HL-60/S4 treated with retinoic acid at 250 ng/mL for 4 days and 3 days (cell line): Measurements from ENCODE around the gene CHRNA3.
"Not testable (repeated sequence)": the region's sequence is repeated elsewhere in the genome, so short reads cannot be mapped to it uniquely, and the experiment has no call there.

ENCODE experiments used
- in situ Hi-C: fragments of 300-500 bp; cut with MboI; formaldehyde crosslinking; loops from 2 replicates; pipeline ENCODE4 v1.7.0; 2022; ENCODE audit warnings: low sequenced_read_pairs

CHRNA3 gene

DNA sequence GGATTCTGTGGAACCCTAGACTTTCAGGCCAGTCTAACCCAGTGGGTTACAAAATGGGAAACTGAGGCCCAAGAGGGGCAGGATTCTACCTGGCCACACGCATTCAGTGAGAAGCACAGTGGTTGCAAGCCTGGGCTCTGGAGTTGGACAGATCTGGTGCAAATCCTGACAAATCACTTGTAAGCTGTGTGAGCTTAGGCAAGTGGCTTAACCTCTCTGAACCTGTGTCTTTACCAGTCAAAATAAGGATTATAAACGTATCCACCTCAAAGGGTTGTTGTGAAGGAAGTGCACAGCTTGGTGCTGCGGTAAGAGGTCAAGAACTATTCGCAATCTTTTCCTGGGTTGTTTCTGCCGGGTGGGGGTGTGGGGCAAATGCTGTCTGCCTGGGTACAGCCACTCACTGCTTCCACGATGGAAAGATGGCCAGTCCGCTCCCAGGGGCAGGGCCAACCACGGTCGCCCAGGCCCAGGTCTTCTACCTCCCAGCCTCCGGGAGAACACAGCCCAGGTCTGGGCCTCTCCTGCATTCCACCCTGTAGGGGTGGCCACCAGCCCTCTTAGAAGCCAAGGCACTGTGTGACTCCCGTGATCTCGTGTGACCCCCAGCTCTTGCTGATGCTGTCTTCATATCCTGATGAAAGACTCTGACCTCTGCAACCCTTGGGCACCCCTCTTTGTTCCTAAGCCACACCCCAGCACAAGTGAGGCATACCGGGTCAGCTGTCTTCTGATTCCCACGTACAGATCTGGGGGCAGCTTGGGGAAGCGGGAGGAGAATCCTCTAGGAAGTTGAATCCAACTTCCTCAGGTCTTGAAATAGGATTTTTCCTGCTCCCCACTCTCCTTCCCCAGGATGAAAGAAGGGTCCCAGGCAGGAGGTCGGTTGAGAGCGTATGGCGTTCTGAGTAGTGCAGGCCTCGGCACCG is 1.5 kb downstream of the CHRNA3 start:
- in situ Hi-C loops, result no loop called here

DNA sequence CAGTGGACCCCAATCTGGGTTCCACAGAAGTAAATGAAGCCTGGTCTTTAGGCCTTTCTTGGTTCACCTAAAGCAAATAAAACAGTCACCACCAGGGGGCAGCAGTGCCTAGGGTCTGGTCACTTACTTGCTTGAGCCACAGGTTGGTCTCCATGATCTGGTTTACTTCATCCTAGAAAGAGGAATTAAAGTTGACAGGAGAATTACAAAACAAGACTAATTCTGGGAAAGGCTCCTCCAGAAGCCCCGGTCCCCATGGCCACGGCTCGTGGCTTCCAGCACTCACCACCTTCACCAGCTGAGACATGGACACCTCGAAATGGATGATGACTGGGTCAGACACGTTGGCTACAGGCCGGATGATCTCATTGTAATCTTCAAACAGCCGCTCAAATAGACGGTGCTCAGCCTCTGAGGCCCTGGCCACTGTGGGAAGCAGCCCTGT is 2.3 kb downstream of the CHRNA3 start:
- in situ Hi-C loops, result no loop called here

DNA sequence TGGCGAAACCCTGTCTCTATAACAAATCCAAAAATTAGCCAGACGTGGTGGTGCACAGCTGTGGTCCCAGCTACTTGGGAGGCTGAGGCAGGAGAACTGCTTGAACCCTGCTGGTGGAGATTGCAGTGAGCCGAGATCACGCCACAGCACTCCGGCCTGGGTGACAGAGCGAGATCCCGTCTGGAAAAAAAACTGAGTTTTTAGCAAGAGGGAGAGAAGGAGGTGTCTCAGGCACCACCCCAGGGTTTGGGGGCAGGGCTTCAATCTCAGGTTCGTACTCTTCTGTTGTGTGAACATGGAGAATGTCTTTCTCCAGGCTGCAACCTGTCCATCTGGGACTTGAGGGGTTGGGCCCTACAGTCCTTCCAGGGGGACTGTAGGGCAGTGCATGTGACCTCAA is 2.7 kb downstream of the CHRNA3 start:
- in situ Hi-C loops, result no loop called here

GRCh38 chr15:78617516-78617915 is 3.3 kb downstream of the CHRNA3 start:
- in situ Hi-C loops, result no loop called here

DNA sequence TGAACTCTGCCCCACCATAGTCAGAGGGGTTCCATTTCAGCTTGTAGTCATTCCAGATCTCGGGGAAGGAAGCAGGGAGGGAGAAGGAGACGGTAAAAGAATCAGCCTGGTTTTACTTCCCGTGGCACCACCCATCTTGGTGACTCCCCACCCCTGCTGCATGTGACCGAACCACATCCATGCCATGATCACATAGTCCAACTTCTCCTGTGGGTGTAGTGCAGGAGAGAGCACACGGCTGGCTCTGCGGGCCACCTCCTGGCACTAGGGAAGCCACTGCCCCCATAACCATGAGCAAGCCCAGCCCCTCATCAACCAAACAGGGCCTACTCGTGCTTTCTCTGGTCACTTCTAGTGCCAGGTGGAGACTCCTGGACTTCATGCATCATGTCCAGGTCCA is 3.7 kb downstream of the CHRNA3 start:
- in situ Hi-C loops, result no loop called here

- in situ Hi-C loops, result no loop called here
Measured at GRCh38 chr15:78616506-78616905, 4.3 kb downstream of the CHRNA3 start.

- in situ Hi-C loops, result no loop called here
Measured at GRCh38 chr15:78615151-78615589, 5.6 kb downstream of the CHRNA3 start.

DNA sequence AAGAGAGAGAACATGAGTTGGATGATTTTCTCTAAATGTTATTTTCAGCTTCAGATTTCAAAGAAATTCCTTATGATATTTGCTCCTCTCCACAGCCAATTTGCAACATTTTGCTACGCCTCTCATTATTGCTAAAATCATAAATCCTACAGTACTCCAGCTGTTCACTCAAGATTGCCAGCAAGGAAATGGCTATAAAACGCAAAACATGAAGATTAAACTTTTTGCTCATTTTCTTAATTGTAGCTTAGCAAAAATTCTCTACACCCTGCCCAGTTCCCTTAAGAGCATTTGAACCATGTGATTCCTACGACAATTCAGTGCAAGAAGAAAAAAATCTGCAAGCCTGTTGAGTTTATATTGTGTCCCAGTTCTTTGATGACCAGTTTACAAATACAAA is 6.8 kb downstream of the CHRNA3 start:
- in situ Hi-C loops, result no loop called here

- in situ Hi-C loops, result not testable (repeated sequence)
Measured at GRCh38 chr15:78609551-78609950, 11.2 kb downstream of the CHRNA3 start.

GRCh38 chr15:78605680-78606079 is 15.1 kb downstream of the CHRNA3 start:
- in situ Hi-C loops, result no loop called here

DNA sequence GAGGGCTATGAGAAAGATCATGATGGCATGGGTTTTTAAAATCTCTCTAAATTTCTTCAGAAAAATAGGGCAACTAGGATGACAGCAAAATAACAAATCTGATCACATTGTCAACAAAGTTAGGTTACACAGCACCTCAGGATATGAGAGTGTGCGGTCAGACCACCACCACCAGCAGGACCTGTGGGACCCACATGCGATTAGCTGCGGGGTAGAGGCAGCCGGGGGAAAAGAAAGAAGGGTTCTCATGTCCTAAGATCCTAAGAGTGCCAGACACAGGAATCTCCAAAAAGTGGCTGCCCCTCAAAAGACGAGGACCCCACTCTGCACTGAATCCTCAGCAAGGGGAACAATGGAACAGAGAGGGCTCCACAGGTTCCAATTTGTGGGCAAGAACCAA is 15.6 kb downstream of the CHRNA3 start:
- in situ Hi-C loops, result no loop called here

DNA sequence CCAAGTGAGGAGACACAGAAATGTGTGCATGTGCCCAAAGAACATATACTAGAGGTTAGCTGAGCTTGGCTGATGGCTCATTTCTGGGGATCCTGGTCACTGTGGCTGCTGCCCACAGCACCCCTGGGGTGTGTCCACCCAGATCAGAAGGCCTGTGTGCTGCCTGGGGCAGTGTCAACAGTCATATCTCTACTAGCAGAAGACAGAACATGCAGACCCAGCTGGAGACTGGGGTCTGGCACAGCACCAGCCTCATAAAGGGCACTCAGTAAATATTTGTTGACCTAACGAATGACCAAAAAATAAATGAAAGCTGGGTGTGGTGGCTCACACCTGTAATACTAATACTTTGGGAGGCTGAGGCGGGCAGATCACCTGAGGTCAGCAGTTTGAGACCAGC is 16.4 kb downstream of the CHRNA3 start:
- in situ Hi-C loops, result no loop called here

- in situ Hi-C loops, result no loop called here
Measured at GRCh38 chr15:78603467-78603866, 17.3 kb downstream of the CHRNA3 start.

- in situ Hi-C loops, result no loop called here
Measured at GRCh38 chr15:78599189-78599588, 21.6 kb downstream of the CHRNA3 start.

DNA sequence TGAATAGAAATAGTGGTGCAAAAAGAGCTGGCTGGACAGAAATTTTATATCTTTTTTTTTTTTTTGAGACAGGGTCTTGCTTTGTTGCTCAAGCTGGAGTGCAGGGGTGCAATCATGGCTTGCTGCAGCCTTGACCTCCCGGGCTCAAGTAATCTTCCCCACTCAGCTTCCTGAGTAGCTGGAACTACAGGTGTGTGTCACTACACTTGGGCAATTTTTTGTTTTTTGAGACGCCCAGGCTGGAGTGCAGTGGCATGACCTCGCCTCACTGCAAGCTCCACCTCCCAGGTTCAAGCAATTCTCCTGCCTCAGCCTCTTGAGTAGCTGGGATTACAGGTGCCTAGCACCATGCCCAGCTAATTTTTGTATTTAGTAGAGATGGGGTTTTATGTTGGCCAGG is 22.4 kb downstream of the CHRNA3 start:
- in situ Hi-C loops, result no loop called here

DNA sequence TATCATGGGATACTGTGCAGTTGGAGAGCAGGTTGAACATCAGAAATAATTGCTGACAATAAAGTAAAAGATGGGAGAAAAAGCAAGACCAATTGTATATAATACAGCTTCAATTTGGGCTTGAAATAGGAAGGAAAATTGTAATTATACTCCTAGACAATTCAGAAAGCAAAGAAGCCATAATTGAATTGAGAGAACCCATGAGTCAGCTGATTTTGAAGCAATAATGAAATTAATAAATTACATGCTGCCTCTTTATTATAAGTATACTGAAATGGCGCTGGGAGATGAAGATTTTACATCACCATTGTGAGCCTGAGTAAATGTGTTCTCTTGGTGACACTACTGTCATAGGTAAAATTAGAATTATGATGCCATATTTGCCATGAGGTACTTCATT is 23.2 kb downstream of the CHRNA3 start:
- in situ Hi-C loops, result no loop called here

- in situ Hi-C loops, result no loop called here
Measured at GRCh38 chr15:78574944-78575343, 45.9 kb downstream of the CHRNA3 start.

DNA sequence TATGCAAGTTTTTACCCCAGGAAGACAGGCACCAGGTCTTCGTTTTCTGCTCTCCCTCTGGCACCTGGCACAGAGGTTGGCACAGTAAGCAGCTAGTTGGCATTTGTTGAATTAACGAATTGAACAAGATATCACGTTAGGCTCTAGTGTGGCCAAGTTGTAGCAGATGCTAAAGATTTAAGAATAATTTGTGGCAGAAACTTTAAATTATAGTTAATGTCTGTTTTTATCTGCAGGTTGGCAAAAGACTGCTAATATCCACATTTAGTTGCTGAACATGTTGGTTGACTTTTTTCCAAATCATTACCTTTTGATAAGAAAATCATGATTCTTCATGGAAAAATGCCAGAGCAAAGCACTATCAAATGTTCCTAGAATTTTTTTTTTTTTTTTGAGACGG is 47.4 kb downstream of the CHRNA3 start:
- in situ Hi-C loops, result no loop called here

- in situ Hi-C loops, result no loop called here
Measured at GRCh38 chr15:78571382-78571781, 49.4 kb downstream of the CHRNA3 start.

DNA sequence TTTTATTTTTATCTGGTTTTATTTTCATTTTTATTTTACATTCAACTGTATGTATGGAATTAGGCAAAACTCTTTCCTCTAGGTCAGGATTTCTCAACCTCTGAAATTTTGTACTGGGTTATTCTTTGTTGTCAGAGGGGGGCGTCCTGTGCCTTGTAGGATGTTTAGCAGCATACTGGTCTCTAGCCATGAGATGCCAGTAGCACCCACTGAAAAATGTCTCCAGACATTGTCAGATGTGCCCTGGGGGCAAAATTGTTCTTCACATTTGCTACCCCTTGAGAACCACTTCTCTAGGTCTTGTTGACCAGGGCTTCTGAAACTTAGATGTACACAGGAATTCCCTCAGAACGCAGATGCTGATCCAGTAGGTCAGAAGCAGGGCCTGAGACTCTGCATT is 50.1 kb downstream of the CHRNA3 start:
- in situ Hi-C loops, result no loop called here

DNA sequence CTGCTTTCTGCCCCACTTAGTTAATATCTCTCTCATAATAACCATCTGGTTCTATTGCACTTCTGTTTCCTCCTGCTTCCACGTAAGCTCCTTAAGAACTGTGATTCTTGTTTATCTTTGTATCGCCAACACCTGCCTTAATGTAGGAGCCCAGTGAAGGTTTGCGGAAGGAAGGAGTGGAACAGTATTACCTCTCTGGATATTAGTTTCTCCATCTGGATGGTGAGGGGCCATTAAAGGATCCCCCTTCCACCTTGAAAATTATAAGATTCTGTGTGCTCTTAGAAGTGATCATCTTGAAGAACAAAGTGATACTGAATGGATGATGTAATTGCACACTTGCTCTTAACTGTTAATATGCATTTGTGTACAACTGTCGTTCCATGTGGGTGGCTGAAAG is 53.3 kb downstream of the CHRNA3 start:
- in situ Hi-C loops, result no loop called here

- in situ Hi-C loops, result no loop called here
Measured at GRCh38 chr15:78565951-78566774, 54.6 kb downstream of the CHRNA3 start.
